GM10847 (cell line): ENCODE measurements around the gene EVL.

ENCODE experiments used
- POLR2A ChIP-seq: IDR thresholded peaks from 2 replicates; pipeline ENCODE4 v1.6.1; 2011; ENCODE audit not compliant: insufficient read length; ENCODE audit errors: extremely low read depth

The EVL gene

GRCh38 chr14:100145682-100146464 is 80.7 kb downstream of the EVL start:
- TF ChIP-seq POLR2A = no peak

- TF ChIP-seq POLR2A = no peak
These were observed 81.4 kb downstream of the EVL start for GRCh38 chr14:100146531-100147091.

- TF ChIP-seq POLR2A = no peak
These were observed 82.0 kb downstream of the EVL start for GRCh38 chr14:100147181-100147631.

- TF ChIP-seq POLR2A = no peak
These were observed 82.7 kb downstream of the EVL start for GRCh38 chr14:100147691-100148464.

- no peak for TF ChIP-seq POLR2A
These were observed 83.9 kb downstream of the EVL start for GRCh38 chr14:100148837-100149731.

GRCh38 chr14:100149851-100150611 is 84.8 kb downstream of the EVL start:
- no peak for TF ChIP-seq POLR2A

GRCh38 chr14:100150932-100151587 is 85.8 kb downstream of the EVL start:
- TF ChIP-seq POLR2A = no peak

- no peak for TF ChIP-seq POLR2A
These were observed 86.9 kb downstream of the EVL start for GRCh38 chr14:100152091-100152490.

- no peak for TF ChIP-seq POLR2A
These were observed 88.3 kb downstream of the EVL start for GRCh38 chr14:100153560-100153959.

- no peak for TF ChIP-seq POLR2A
These were observed 89.9 kb downstream of the EVL start for GRCh38 chr14:100155049-100155621.

- no peak for TF ChIP-seq POLR2A
These were observed 90.8 kb downstream of the EVL start for GRCh38 chr14:100155756-100156616.

GRCh38 chr14:100156776-100157175 is 91.6 kb downstream of the EVL start:
- no peak for TF ChIP-seq POLR2A
